Neural cell (in vitro differentiated cells): ENCODE data around the gene TTLL5. TPM values are rescaled to one million over a fixed set of nuclear protein-coding genes. Genes with fewer than 3 reads are reported as not detected.

Source experiments
- H2AFZ ChIP-seq: fragments of 200-600, 300-800 bp; sonication (generic), shearing (Covaris generic); 2 replicates; pipeline ENCODE4 v1.6.0; 2014; ENCODE audit warnings: low read depth, mild to moderate bottlenecking, antibody characterized with exemption, low read length, moderate library complexity
- H3F3A ChIP-seq: fragments of 200-600 bp; shearing (Covaris generic); 2 replicates; pipeline ENCODE4 v1.6.1; 2016; ENCODE audit warnings: mild to moderate bottlenecking, moderate library complexity, mixed read lengths, antibody characterized with exemption, low read length; ENCODE audit not compliant: insufficient read depth, poor library complexity, severe bottlenecking
- H3K27ac ChIP-seq: fragments of 200-600, 300-800 bp; sonication (generic), shearing (Covaris generic); 2 replicates; pipeline ENCODE4 v1.5.1; 2014; ENCODE audit warnings: mild to moderate bottlenecking, low read length, moderate library complexity
- H3K27me3 ChIP-seq: fragments of 300-800, 200-600 bp; sonication (generic), shearing (Covaris generic); 2 replicates; pipeline ENCODE4 v1.6.0; 2014; ENCODE audit warnings: mild to moderate bottlenecking, low read depth, low read length, moderate library complexity; ENCODE audit not compliant: insufficient read depth
- H3K36me3 ChIP-seq: fragments of 300-800, 200-600 bp; sonication (generic), shearing (Covaris generic); 2 replicates; pipeline ENCODE4 v1.5.1; 2014; ENCODE audit warnings: mild to moderate bottlenecking, antibody characterized with exemption, low read length, moderate library complexity; ENCODE audit not compliant: insufficient read depth
- H3K4me2 ChIP-seq: fragments of 300-800, 200-600 bp; sonication (generic), shearing (Covaris generic); 2 replicates; pipeline ENCODE4 v1.6.0; 2014; ENCODE audit warnings: mild to moderate bottlenecking, low read length
- H3K4me3 ChIP-seq: fragments of 300-800, 200-600 bp; sonication (generic), shearing (Covaris generic); 2 replicates; pipeline ENCODE4 v1.5.1; 2014; ENCODE audit warnings: mild to moderate bottlenecking, low read length, moderate library complexity
- H3K79me2 ChIP-seq: fragments of 200-600 bp; shearing (Covaris generic); replicated peaks from 2 replicates; pipeline ENCODE4 v1.6.0; 2014; ENCODE audit warnings: mild to moderate bottlenecking, low read length, moderate library complexity; ENCODE audit not compliant: insufficient read depth
- H3K9ac ChIP-seq: fragments of 300-800, 200-600 bp; sonication (generic), shearing (Covaris generic); 2 replicates; pipeline ENCODE4 v1.6.1; 2016; ENCODE audit warnings: mild to moderate bottlenecking, low read length, mixed read lengths
- H3K9me2 ChIP-seq: fragments of 200-600 bp; shearing (Covaris generic); 2 replicates; pipeline ENCODE4 v1.6.1; 2016; ENCODE audit warnings: mild to moderate bottlenecking, low read length, mixed read lengths; ENCODE audit not compliant: insufficient read depth
- H3K9me3 ChIP-seq: fragments of 200-600, 300-800 bp; sonication (generic), shearing (Covaris generic); 2 replicates; pipeline ENCODE4 v1.6.1; 2016; ENCODE audit warnings: mild to moderate bottlenecking, mixed run types, low read length, moderate library complexity, mixed read lengths
- H4K20me1 ChIP-seq: fragments of 200-600 bp; shearing (Covaris generic); 2 replicates; pipeline ENCODE4 v1.6.1; 2016; ENCODE audit warnings: mild to moderate bottlenecking, mixed run types; ENCODE audit not compliant: insufficient read depth
- CTCF ChIP-seq: fragments of 450-650 bp; IDR thresholded peaks from 2 replicates; pipeline ENCODE4 v1.5.1; 2014; ENCODE audit warnings: antibody characterized with exemption, mild to moderate bottlenecking, moderate library complexity; ENCODE audit not compliant: poor library complexity, severe bottlenecking
- EP300 ChIP-seq: fragments of 450-650 bp; conservative IDR thresholded peaks from 2 replicates; pipeline ENCODE4 v1.6.1; 2014; ENCODE audit warnings: antibody characterized with exemption, mild to moderate bottlenecking, moderate library complexity; ENCODE audit not compliant: poor library complexity, severe bottlenecking
- EZH2 ChIP-seq: fragments of 200-600, 300-800 bp; shearing (Covaris generic), sonication (generic); IDR thresholded peaks from 2 replicates; pipeline ENCODE4 v1.6.1; 2014; ENCODE audit warnings: antibody characterized with exemption, low read length, borderline replicate concordance, mild to moderate bottlenecking; ENCODE audit not compliant: insufficient read depth, poor library complexity, severe bottlenecking
- MXI1 ChIP-seq: fragments of 450-650 bp; conservative IDR thresholded peaks from 2 replicates; pipeline ENCODE4 v1.6.1; 2014; ENCODE audit warnings: antibody characterized with exemption, mild to moderate bottlenecking; ENCODE audit not compliant: poor library complexity, severe bottlenecking
- POLR2AphosphoS5 ChIP-seq: IDR thresholded peaks from 2 replicates; pipeline ENCODE4 v1.6.1; 2012
- RAD21 ChIP-seq: fragments of 450-650 bp; conservative IDR thresholded peaks from 2 replicates; pipeline ENCODE4 v1.6.1; 2014; ENCODE audit warnings: antibody characterized with exemption, mild to moderate bottlenecking, moderate library complexity
- REST ChIP-seq: IDR thresholded peaks from 2 replicates; pipeline ENCODE4 v1.6.1; 2012; ENCODE audit warnings: borderline replicate concordance
- SMC3 ChIP-seq: fragments of 450-650 bp; conservative IDR thresholded peaks from 2 replicates; pipeline ENCODE4 v1.6.1; 2014; ENCODE audit warnings: antibody characterized with exemption, mild to moderate bottlenecking, moderate library complexity; ENCODE audit not compliant: poor library complexity
- TAF1 ChIP-seq: IDR thresholded peaks from 2 replicates; pipeline ENCODE4 v1.6.1; 2012; ENCODE audit warnings: low read depth
- polyA plus RNA-seq: library from polyadenylated mRNA; depleted of rRNA; stranded (reverse); fragments of >200 nt; gene quantifications from 2 replicates; pipeline ENCODE4 v1.2.3, GENCODE V29; 2014

TTLL5 gene
- polyA plus RNA-seq, 1 donor from 2014 or later: 8.2 TPM

- H3K36me3 ChIP-seq: peaks cover 5% of the 10 kb centered on the region
- H3K4me2 ChIP-seq: no peak overlapping the region
- no peaks in the 10 kb centered on the region for H3K9me2 ChIP-seq
- no peak overlapping the region for H3K9ac ChIP-seq
- no peak overlapping the region for H2AFZ ChIP-seq
- H4K20me1 ChIP-seq: no peaks in the 10 kb centered on the region
- H3K9me3 ChIP-seq: no peaks in the 10 kb centered on the region
- no peak overlapping the region for H3K27ac ChIP-seq
- no peaks in the 10 kb centered on the region for H3F3A ChIP-seq
- H3K27me3 ChIP-seq: no peaks in the 10 kb centered on the region
- peaks cover 11% of the 10 kb centered on the region for H3K79me2 ChIP-seq
- H3K4me3 ChIP-seq: no peak overlapping the region
- TF ChIP-seq EP300 (no peak), REST (no peak), TAF1 (no peak), EZH2 (no peak), MXI1 (no peak), SMC3 (no peak), RAD21 (no peak), POLR2AphosphoS5 (no peak), CTCF (no peak)
Measured at GRCh38 chr14:75990297-75990696, 329.3 kb downstream of the TTLL5 start.

GRCh38 chr14:75991753-75992152 is 330.7 kb downstream of the TTLL5 start:
- no peaks in the 10 kb centered on the region for H3K27me3 ChIP-seq
- no peak overlapping the region for H3K4me2 ChIP-seq
- no peaks in the 10 kb centered on the region for H3K9me3 ChIP-seq
- H3K4me3 ChIP-seq: no peak overlapping the region
- no peaks in the 10 kb centered on the region for H3K9me2 ChIP-seq
- peaks cover 12% of the 10 kb centered on the region for H3K36me3 ChIP-seq
- no peaks in the 10 kb centered on the region for H3F3A ChIP-seq
- peaks cover 1% of the 10 kb centered on the region for H3K79me2 ChIP-seq
- no peak overlapping the region for H3K9ac ChIP-seq
- no peak for TF ChIP-seq RAD21
- no peak for TF ChIP-seq MXI1
- TF ChIP-seq REST: no peak
- no peak for TF ChIP-seq SMC3
- TF ChIP-seq CTCF: no peak
- no peak for TF ChIP-seq TAF1
- no peak for TF ChIP-seq POLR2AphosphoS5
- TF ChIP-seq EP300: no peak
- no peak for TF ChIP-seq EZH2
- no peak overlapping the region for H3K27ac ChIP-seq
- H4K20me1 ChIP-seq: no peaks in the 10 kb centered on the region
- no peak overlapping the region for H2AFZ ChIP-seq
